ENCODE data around the gene CHD3. TPM values are rescaled to one million over a fixed set of nuclear protein-coding genes. Genes with fewer than 3 reads are reported as not detected.

Gene CHD3
- polyA plus RNA-seq, 2 of the 4 experiments (the other 2 are of a cell fraction) = 56.3 to 111 TPM

DNA sequence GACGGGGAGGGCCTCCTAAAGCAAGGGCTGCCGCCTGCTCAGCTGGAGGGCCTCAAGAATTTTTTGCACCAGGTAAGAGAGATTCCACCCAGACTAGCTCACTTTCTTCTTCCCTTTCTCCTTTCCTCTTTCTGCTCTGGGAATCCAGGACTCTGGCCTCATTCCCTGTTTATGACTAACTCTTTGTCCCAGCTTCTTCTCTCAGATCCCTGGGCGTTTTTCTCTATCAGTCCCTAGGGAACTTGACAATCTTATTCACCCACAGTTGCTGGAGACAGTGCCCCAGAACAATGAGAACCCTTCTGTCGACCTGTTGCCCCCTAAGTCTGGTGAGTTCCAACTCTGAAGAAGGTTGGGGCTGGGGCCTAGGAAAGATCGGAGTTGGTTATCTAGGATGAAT is 59.1 kb downstream of the CHD3 start:
- ChIA-PET POLR2A (no interaction called here), CTCF (interaction anchor here (1.2 to 33.2 kb wide), 10 partner anchors 9 to 113 kb away, joined by 3 to 470 read pairs (median 5); partner anchors contain the start of genes CNTROB and TRAPPC1)
- ATAC-seq = no peak

DNA sequence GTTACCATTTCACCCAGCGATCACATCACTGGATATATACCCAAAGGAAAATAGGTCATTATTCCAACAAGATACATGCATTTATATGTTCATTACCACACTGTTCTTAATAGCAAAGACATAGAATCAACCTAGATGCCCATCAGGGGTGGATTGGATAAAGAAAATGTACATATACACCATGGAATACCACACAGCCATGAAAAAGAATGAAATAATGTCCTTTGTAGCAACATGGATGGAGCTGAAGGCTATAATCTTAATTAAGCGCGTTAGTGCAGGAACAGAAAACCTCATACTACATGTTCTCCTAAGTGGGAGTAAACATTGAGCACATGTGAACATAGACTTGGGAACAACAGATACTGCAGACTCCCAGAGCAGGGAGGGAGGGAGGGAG is 62.0 kb downstream of the CHD3 start:
- Histone ChIP-seq H3K4me3 (no peak overlapping the region), H3K4me2 (no peak overlapping the region), H3K27ac (no peak overlapping the region), H3K9me3 (no peaks in the 10 kb centered on the region), H3K4me1 (no peaks in the 10 kb centered on the region)
- ATAC-seq = no peak
- 98% methylated on average over 3 of the region's 3 CpGs for WGBS (ENCODE audit: missing lambda C conversion rate)
- no peak for DNase-seq (ENCODE audit: low read depth in 1 of 2, low spot score in 1 of 2)
- ChIA-PET POLR2A (no interaction called here), CTCF (interaction anchor here (1.2 to 33.2 kb wide), 3 partner anchors 33 to 110 kb away, joined by 3 to 470 read pairs (median 4); no protein-coding TSS in a partner anchor)
- no peak for FAIRE-seq
- TF ChIP-seq POLR2AphosphoS2 (conservative IDR thresholded peaks at IDR 0.05; ENCODE audit: low read length) = no peak
- TF ChIP-seq, protein P1, sequence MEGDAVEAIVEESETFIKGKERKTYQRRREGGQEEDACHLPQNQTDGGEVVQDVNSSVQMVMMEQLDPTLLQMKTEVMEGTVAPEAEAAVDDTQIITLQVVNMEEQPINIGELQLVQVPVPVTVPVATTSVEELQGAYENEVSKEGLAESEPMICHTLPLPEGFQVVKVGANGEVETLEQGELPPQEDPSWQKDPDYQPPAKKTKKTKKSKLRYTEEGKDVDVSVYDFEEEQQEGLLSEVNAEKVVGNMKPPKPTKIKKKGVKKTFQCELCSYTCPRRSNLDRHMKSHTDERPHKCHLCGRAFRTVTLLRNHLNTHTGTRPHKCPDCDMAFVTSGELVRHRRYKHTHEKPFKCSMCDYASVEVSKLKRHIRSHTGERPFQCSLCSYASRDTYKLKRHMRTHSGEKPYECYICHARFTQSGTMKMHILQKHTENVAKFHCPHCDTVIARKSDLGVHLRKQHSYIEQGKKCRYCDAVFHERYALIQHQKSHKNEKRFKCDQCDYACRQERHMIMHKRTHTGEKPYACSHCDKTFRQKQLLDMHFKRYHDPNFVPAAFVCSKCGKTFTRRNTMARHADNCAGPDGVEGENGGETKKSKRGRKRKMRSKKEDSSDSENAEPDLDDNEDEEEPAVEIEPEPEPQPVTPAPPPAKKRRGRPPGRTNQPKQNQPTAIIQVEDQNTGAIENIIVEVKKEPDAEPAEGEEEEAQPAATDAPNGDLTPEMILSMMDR (IDR thresholded peaks at IDR 0.05) = no peak
- TF ChIP-seq, protein P2, sequence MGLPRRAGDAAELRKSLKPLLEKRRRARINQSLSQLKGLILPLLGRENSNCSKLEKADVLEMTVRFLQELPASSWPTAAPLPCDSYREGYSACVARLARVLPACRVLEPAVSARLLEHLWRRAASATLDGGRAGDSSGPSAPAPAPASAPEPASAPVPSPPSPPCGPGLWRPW (IDR thresholded peaks at IDR 0.05) = no peak
- no peak for TF ChIP-seq MAFK (IDR thresholded peaks at IDR 0.05; ENCODE audit: partially characterized antibody)
- TF ChIP-seq, protein P3, sequence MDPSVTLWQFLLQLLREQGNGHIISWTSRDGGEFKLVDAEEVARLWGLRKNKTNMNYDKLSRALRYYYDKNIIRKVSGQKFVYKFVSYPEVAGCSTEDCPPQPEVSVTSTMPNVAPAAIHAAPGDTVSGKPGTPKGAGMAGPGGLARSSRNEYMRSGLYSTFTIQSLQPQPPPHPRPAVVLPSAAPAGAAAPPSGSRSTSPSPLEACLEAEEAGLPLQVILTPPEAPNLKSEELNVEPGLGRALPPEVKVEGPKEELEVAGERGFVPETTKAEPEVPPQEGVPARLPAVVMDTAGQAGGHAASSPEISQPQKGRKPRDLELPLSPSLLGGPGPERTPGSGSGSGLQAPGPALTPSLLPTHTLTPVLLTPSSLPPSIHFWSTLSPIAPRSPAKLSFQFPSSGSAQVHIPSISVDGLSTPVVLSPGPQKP (IDR thresholded peaks at IDR 0.05; ENCODE audit: low read depth, low read length) = no peak
- TF ChIP-seq RNF2 (IDR thresholded peaks at IDR 0.05; ENCODE audit: borderline replicate concordance, low read depth) = no peak
- TF ChIP-seq, protein P4, sequence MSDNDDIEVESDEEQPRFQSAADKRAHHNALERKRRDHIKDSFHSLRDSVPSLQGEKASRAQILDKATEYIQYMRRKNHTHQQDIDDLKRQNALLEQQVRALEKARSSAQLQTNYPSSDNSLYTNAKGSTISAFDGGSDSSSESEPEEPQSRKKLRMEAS (IDR thresholded peaks at IDR 0.05) = no peak
- TF ChIP-seq, protein P5, sequence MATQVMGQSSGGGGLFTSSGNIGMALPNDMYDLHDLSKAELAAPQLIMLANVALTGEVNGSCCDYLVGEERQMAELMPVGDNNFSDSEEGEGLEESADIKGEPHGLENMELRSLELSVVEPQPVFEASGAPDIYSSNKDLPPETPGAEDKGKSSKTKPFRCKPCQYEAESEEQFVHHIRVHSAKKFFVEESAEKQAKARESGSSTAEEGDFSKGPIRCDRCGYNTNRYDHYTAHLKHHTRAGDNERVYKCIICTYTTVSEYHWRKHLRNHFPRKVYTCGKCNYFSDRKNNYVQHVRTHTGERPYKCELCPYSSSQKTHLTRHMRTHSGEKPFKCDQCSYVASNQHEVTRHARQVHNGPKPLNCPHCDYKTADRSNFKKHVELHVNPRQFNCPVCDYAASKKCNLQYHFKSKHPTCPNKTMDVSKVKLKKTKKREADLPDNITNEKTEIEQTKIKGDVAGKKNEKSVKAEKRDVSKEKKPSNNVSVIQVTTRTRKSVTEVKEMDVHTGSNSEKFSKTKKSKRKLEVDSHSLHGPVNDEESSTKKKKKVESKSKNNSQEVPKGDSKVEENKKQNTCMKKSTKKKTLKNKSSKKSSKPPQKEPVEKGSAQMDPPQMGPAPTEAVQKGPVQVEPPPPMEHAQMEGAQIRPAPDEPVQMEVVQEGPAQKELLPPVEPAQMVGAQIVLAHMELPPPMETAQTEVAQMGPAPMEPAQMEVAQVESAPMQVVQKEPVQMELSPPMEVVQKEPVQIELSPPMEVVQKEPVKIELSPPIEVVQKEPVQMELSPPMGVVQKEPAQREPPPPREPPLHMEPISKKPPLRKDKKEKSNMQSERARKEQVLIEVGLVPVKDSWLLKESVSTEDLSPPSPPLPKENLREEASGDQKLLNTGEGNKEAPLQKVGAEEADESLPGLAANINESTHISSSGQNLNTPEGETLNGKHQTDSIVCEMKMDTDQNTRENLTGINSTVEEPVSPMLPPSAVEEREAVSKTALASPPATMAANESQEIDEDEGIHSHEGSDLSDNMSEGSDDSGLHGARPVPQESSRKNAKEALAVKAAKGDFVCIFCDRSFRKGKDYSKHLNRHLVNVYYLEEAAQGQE (IDR thresholded peaks at IDR 0.05) = no peak
- TF ChIP-seq FOXS1 (CRISPR knock-in tag; IDR thresholded peaks at IDR 0.05) = no peak
- TF ChIP-seq EP300 (IDR thresholded peaks at IDR 0.05) = no peak
- no peak for TF ChIP-seq GATA3 (IDR thresholded peaks at IDR 0.05; ENCODE audit: borderline replicate concordance)

More for the DNA sequence above, 59.1 kb downstream of the CHD3 start:
- H3K9me3 ChIP-seq = no peaks in the 10 kb centered on the region
- DNase-seq (ENCODE audit: low read depth in 1 of 2, low spot score in 1 of 2) (no peak), FAIRE-seq (no peak)
- TF ChIP-seq NFE2L2 (conservative IDR thresholded peaks at IDR 0.05; ENCODE audit: low read length) (no peak), POLR2AphosphoS2 (conservative IDR thresholded peaks at IDR 0.05; ENCODE audit: low read length) (no peak), ZSCAN20 (CRISPR knock-in tag; IDR thresholded peaks at IDR 0.05) (no peak), NPAS2 (CRISPR knock-in tag; IDR thresholded peaks at IDR 0.05; ENCODE audit: borderline replicate concordance) (no peak), FOXS1 (CRISPR knock-in tag; IDR thresholded peaks at IDR 0.05) (no peak), TP53 (CRISPR knock-in tag; IDR thresholded peaks at IDR 0.05) (no peak), RNF2 (IDR thresholded peaks at IDR 0.05; ENCODE audit: borderline replicate concordance, low read depth) (no peak), RARB (CRISPR knock-in tag; IDR thresholded peaks at IDR 0.05) (no peak), HOXB5 (CRISPR knock-in tag; IDR thresholded peaks at IDR 0.05) (no peak), KDM1A (IDR thresholded peaks at IDR 0.05; ENCODE audit: low read depth) (no peak), ZFP36 (IDR thresholded peaks at IDR 0.05; ENCODE audit: borderline replicate concordance, partially characterized antibody) (no peak), NR3C1 (IDR thresholded peaks at IDR 0.05) (no peak), MAZ (IDR thresholded peaks at IDR 0.05; ENCODE audit: borderline replicate concordance, low read depth, low read length) (no peak), KDM5A (IDR thresholded peaks at IDR 0.05) (no peak), CBX8 (IDR thresholded peaks at IDR 0.05) (no peak), TFCP2L1 (CRISPR knock-in tag; IDR thresholded peaks at IDR 0.05) (no peak)
- TF ChIP-seq, protein P5 (IDR thresholded peaks at IDR 0.05) = no peak
- TF ChIP-seq, protein P6, sequence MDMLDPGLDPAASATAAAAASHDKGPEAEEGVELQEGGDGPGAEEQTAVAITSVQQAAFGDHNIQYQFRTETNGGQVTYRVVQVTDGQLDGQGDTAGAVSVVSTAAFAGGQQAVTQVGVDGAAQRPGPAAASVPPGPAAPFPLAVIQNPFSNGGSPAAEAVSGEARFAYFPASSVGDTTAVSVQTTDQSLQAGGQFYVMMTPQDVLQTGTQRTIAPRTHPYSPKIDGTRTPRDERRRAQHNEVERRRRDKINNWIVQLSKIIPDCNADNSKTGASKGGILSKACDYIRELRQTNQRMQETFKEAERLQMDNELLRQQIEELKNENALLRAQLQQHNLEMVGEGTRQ (IDR thresholded peaks at IDR 0.05) = no peak
- TF ChIP-seq, protein P7, sequence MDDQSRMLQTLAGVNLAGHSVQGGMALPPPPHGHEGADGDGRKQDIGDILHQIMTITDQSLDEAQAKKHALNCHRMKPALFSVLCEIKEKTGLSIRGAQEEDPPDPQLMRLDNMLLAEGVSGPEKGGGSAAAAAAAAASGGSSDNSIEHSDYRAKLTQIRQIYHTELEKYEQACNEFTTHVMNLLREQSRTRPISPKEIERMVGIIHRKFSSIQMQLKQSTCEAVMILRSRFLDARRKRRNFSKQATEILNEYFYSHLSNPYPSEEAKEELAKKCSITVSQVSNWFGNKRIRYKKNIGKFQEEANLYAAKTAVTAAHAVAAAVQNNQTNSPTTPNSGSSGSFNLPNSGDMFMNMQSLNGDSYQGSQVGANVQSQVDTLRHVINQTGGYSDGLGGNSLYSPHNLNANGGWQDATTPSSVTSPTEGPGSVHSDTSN (IDR thresholded peaks at IDR 0.05) = no peak
- TF ChIP-seq, protein P4 (IDR thresholded peaks at IDR 0.05) = no peak
- H3K4me2 ChIP-seq = no peak overlapping the region
- no peak overlapping the region for H3K27ac ChIP-seq
- no peaks in the 10 kb centered on the region for H3K4me1 ChIP-seq
- 78% methylated on average over 5 of the region's 5 CpGs for WGBS (ENCODE audit: missing lambda C conversion rate)
- H3K4me3 ChIP-seq = no peak overlapping the region
